ENCODE measurements around the gene HNRNPM.

The HNRNPM gene

DNA sequence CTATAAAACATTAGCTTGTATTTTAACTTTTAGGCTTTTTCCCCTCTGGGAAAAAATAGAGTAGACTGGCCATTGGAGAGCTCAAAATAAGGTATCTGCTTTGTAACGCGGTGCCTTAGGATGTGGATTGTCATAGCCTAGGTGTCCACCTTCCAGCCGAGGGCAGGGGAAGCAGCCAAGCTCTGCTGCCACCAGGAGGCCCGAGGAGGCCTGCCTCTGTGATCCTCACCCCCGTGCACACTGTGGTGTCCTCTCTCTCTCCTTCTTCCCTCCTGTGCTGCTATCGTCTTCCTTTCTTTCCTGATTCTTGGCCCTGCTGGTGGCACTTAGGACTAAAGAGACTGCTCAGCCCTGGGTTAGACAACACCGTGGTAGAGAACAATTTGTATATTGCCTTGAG lies 11.3 kb downstream of the HNRNPM start:
- Histone ChIP-seq H3K9me3 (ENCODE audit: insufficient read depth, low read length) (no peaks in the 10 kb centered on the region), H2AFZ (ENCODE audit: low read depth, low read length) (no peak overlapping the region), H3K9ac (ENCODE audit: low read length) (no peak overlapping the region), H3K27me3 (ENCODE audit: low read depth, low read length) (no peaks in the 10 kb centered on the region), H3K79me2 (ENCODE audit: low read length) (peaks cover 100% of the 10 kb centered on the region), H3K4me3 (ENCODE audit: low read length) (no peak overlapping the region), H3K4me1 (ENCODE audit: low read length) (peaks cover 44% of the 10 kb centered on the region), H3K27ac (ENCODE audit: low read length) (no peak overlapping the region), H3K4me2 (ENCODE audit: low read length) (no peak overlapping the region), H4K20me1 (ENCODE audit: insufficient read depth, low read length) (peaks cover 100% of the 10 kb centered on the region), H3K36me3 (replicated peaks; ENCODE audit: low read depth, low read length) (peaks cover 82% of the 10 kb centered on the region)
- TF ChIP-seq, protein P1, sequence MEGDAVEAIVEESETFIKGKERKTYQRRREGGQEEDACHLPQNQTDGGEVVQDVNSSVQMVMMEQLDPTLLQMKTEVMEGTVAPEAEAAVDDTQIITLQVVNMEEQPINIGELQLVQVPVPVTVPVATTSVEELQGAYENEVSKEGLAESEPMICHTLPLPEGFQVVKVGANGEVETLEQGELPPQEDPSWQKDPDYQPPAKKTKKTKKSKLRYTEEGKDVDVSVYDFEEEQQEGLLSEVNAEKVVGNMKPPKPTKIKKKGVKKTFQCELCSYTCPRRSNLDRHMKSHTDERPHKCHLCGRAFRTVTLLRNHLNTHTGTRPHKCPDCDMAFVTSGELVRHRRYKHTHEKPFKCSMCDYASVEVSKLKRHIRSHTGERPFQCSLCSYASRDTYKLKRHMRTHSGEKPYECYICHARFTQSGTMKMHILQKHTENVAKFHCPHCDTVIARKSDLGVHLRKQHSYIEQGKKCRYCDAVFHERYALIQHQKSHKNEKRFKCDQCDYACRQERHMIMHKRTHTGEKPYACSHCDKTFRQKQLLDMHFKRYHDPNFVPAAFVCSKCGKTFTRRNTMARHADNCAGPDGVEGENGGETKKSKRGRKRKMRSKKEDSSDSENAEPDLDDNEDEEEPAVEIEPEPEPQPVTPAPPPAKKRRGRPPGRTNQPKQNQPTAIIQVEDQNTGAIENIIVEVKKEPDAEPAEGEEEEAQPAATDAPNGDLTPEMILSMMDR (IDR thresholded peaks at IDR 0.05; ENCODE audit: low read depth, low read length): no peak
- no peak for TF ChIP-seq EZH2phosphoT487 (IDR thresholded peaks at IDR 0.05; ENCODE audit: low read depth)

DNA sequence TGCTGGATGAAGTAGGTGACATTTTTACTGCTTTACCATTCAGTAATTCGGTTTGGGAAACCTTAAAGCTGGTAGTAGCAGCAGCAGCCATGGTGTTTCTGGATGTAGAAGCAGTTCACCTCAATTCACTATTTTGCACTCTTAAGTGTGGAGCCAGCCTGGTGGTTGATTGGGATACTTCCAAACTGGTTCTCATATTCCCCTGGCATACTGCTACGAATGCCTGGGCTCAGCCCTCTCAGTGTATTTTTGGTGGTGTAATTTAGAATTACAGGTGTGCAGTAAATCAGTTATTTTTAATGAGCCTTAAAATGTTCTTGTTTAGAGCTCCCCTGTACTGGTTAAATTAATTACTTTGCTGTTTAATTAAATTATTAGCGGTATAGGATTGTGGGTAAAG lies 12.4 kb downstream of the HNRNPM start:
- no peak overlapping the region for H2AFZ ChIP-seq (ENCODE audit: low read depth, low read length)
- no peaks in the 10 kb centered on the region for H3K9me3 ChIP-seq (ENCODE audit: insufficient read depth, low read length)
- no peaks in the 10 kb centered on the region for H3K27me3 ChIP-seq (ENCODE audit: low read depth, low read length)
- TF ChIP-seq, protein P1 (IDR thresholded peaks at IDR 0.05; ENCODE audit: low read depth, low read length): no peak
- TF ChIP-seq EZH2phosphoT487 (IDR thresholded peaks at IDR 0.05; ENCODE audit: low read depth): no peak
- peaks cover 100% of the 10 kb centered on the region for H4K20me1 ChIP-seq (ENCODE audit: insufficient read depth, low read length)
- peaks cover 47% of the 10 kb centered on the region for H3K4me1 ChIP-seq (ENCODE audit: low read length)
- peaks cover 81% of the 10 kb centered on the region for H3K36me3 ChIP-seq (replicated peaks; ENCODE audit: low read depth, low read length)
- no peak overlapping the region for H3K4me2 ChIP-seq (ENCODE audit: low read length)
- no peak overlapping the region for H3K27ac ChIP-seq (ENCODE audit: low read length)
- H3K4me3 ChIP-seq (ENCODE audit: low read length): no peak overlapping the region
- no peak overlapping the region for H3K9ac ChIP-seq (ENCODE audit: low read length)
- peaks cover 100% of the 10 kb centered on the region for H3K79me2 ChIP-seq (ENCODE audit: low read length)

DNA sequence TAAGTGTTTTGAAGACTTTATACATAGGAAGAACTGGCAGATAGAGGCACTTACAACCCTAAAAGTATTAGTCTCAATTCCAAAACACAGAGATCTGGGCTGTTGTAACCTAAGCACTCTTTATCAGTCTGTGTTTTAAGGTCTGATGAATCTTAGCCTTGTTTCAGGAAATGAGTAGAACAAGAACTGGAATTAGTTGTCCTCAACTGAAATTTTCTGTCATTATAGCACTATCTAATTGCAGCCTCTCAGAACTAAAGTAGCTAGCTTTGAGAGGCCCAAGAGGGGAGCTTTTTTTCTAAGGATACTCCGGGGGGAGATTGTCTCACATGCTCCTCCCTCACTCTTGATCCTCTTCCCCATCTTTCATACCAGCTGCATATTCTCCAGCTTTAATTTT lies 13.1 kb downstream of the HNRNPM start:
- Histone ChIP-seq H3K9ac (ENCODE audit: low read length) (no peak overlapping the region), H3K4me1 (ENCODE audit: low read length) (peaks cover 47% of the 10 kb centered on the region), H3K36me3 (replicated peaks; ENCODE audit: low read depth, low read length) (peaks cover 83% of the 10 kb centered on the region), H3K4me3 (ENCODE audit: low read length) (no peak overlapping the region), H3K79me2 (ENCODE audit: low read length) (peaks cover 100% of the 10 kb centered on the region), H3K27me3 (ENCODE audit: low read depth, low read length) (no peaks in the 10 kb centered on the region), H2AFZ (ENCODE audit: low read depth, low read length) (no peak overlapping the region), H3K27ac (ENCODE audit: low read length) (no peak overlapping the region), H3K9me3 (ENCODE audit: insufficient read depth, low read length) (no peaks in the 10 kb centered on the region), H4K20me1 (ENCODE audit: insufficient read depth, low read length) (peaks cover 100% of the 10 kb centered on the region), H3K4me2 (ENCODE audit: low read length) (no peak overlapping the region)
- no peak for TF ChIP-seq EZH2phosphoT487 (IDR thresholded peaks at IDR 0.05; ENCODE audit: low read depth)
- TF ChIP-seq, protein P1 (IDR thresholded peaks at IDR 0.05; ENCODE audit: low read depth, low read length): no peak

DNA sequence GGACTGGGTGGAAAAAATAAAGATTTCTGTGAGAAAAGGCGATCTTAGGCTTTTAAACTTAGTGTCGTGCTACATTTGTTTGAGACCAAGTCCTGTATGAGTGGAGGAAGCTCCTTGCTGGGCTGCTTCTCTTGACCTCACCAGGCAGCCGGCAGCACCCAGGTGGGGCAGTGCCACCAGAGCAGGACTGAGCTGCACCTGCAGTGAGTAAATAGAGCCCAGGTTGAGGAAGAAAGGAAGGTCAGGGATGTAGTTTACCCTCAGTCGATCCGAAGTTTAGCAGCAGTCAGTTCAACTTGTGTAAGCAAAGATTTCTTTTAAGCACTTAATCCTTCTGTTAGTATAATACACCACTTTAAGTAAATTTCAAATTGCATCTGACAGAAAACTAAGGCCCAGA lies 13.6 kb downstream of the HNRNPM start:
- no peak for TF ChIP-seq EZH2phosphoT487 (IDR thresholded peaks at IDR 0.05; ENCODE audit: low read depth)
- TF ChIP-seq, protein P1 (IDR thresholded peaks at IDR 0.05; ENCODE audit: low read depth, low read length): no peak
- no peak overlapping the region for H3K4me3 ChIP-seq (ENCODE audit: low read length)
- H3K79me2 ChIP-seq (ENCODE audit: low read length): peaks cover 100% of the 10 kb centered on the region
- peaks cover 100% of the 10 kb centered on the region for H4K20me1 ChIP-seq (ENCODE audit: insufficient read depth, low read length)
- no peak overlapping the region for H3K27ac ChIP-seq (ENCODE audit: low read length)
- H3K4me2 ChIP-seq (ENCODE audit: low read length): no peak overlapping the region
- H3K9ac ChIP-seq (ENCODE audit: low read length): no peak overlapping the region
- peaks cover 47% of the 10 kb centered on the region for H3K4me1 ChIP-seq (ENCODE audit: low read length)
- no peak overlapping the region for H2AFZ ChIP-seq (ENCODE audit: low read depth, low read length)
- H3K36me3 ChIP-seq (replicated peaks; ENCODE audit: low read depth, low read length): peaks cover 88% of the 10 kb centered on the region
- H3K27me3 ChIP-seq (ENCODE audit: low read depth, low read length): no peaks in the 10 kb centered on the region
- no peaks in the 10 kb centered on the region for H3K9me3 ChIP-seq (ENCODE audit: insufficient read depth, low read length)
